Coronary artery (tissue), 2 donors: ENCODE data around the gene PRKG1.

ENCODE experiments used
- DNase-seq: peaks from one replicate; pipeline ENCODE4 v3.0.0-alpha.2; 2017; ENCODE audit warnings: low spot score
- H3K27ac ChIP-seq, 2 donors: fragments of 200-600 bp; sonication (generic); one replicate each; pipeline ENCODE4 v1.5.1; 2016 to 2019
- H3K4me3 ChIP-seq: fragments of 200-600 bp; sonication (generic); 2 replicates; pipeline ENCODE4 v1.5.1; 2016; ENCODE audit warnings: mild to moderate bottlenecking, moderate library complexity
- CTCF ChIP-seq: fragments of 200-600 bp; sonication (generic); IDR thresholded peaks from one replicate; pipeline ENCODE4 v1.5.1; 2019; ENCODE audit warnings: antibody characterized with exemption

The PRKG1 gene

DNA sequence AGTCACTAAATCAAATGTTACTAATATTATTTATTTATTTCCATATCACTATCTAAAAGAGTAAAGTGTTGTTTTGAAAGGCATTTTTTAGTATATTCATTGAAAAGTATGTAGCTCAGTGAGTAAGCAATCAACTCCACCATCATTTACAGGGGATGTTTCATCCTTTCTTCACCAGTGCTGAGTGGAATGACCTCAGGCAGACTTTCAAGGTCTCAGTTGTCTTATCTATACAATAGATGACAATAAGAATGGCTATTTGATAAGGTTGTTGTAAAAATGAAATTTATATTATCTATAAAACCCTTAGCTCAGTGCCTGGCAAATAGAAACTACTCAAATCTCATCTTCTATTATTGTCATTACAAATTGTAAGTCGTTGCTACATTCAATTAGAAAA, 829.4 kb downstream of the PRKG1 start:
- Histone ChIP-seq H3K27ac (no peak overlapping the region), H3K4me3 (no peak overlapping the region)
- DNase-seq: no peak
- no peak for TF ChIP-seq CTCF

GRCh38 chr10:51905032-51905431, 830.7 kb downstream of the PRKG1 start:
- no peak for TF ChIP-seq CTCF
- no peak for DNase-seq
- H3K4me3 ChIP-seq: no peak overlapping the region
- no peak overlapping the region for H3K27ac ChIP-seq

DNA sequence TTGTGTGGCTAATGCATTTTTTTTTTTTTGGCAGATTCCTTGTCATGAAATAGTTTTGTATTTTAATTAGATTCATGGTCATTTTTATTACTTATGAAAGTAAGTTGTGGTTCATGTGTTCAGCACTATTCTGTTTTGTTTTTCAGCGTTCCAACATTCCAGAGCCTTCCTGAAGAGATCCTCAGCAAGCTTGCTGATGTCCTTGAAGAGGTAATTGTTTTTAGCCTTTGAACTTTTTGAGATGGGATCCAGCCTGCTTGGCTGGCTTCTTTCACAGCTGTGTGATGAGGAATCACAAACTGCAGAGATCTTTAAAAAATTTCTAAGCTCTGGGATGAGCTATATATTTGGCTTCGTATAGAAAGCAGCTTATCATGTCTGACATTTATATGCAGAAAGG, 833.1 kb downstream of the PRKG1 start:
- Histone ChIP-seq H3K27ac (no peak overlapping the region), H3K4me3 (no peak overlapping the region)
- no peak for DNase-seq
- TF ChIP-seq CTCF: no peak

- Histone ChIP-seq H3K4me3 (no peak overlapping the region), H3K27ac (no peak overlapping the region)
- TF ChIP-seq CTCF: no peak
- DNase-seq: no peak
Measured at GRCh38 chr10:51910189-51910588, 835.9 kb downstream of the PRKG1 start.

DNA sequence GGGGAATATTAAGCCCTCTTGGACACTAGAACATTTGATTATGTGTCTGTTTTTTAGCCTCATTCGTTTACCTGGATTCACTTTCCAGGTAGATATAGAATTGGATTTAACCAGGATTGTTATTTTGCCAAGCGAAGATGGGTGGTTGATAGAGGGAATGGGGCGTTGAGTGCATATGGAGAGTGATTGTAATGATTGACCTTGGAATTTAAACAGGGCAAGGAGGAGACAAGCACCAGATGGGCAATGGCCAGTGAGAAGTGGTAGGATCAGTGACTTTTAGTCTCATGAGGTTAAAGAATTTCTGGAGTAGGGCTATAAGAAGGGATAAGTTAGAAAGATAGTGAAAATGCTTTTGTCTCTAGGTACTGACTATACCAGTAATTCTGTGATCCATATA, 836.3 kb downstream of the PRKG1 start:
- DNase-seq: no peak
- Histone ChIP-seq H3K4me3 (no peak overlapping the region), H3K27ac (no peak overlapping the region)
- no peak for TF ChIP-seq CTCF

DNA sequence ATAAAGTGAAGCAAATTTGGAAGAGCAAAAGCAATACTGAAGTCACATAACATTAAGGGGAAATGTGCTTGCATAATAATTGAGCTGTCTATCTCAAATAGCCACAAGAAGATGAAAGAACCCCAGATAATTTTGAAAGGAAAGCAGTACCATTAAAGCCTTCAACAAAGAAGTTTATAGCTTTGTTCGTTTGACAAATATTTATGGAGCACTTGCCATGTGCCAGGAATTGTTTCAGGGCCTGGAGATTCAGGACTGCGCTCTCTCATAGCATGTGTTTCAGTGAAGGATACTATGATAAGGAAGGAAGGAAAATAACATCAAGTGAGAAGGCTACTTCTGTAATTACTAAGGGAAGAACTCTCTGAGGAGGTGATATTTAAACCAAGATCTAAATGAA, 837.4 kb downstream of the PRKG1 start:
- TF ChIP-seq CTCF: no peak
- no peak for DNase-seq
- H3K27ac ChIP-seq: no peak overlapping the region
- H3K4me3 ChIP-seq: no peak overlapping the region

- Histone ChIP-seq H3K27ac (no peak overlapping the region), H3K4me3 (no peak overlapping the region)
- no peak for TF ChIP-seq CTCF
- no peak for DNase-seq
Measured at GRCh38 chr10:51915031-51915542, 840.8 kb downstream of the PRKG1 start.
